AG04449 (cell line): Measurements from ENCODE around the gene COX5B.

Experiments used
- CTCF ChIA-PET: fragments of 350-600 bp; formaldehyde crosslinking; extraction: SDS; loops from one replicate; lab custom pipeline; 2021; ENCODE audit warnings: antibody characterized with exemption; lab: Yijun Ruan, JAX
- POLR2A ChIA-PET: fragments of 400-600, 350-600 bp; formaldehyde crosslinking; extraction: SDS; loops from one replicate; lab custom pipeline; 2020; ENCODE audit warnings: antibody characterized with exemption, inconsistent platforms; lab: Yijun Ruan, JAX
- DNase-seq: peaks from one replicate; pipeline ENCODE4 v3.0.0-alpha.2; 2010; ENCODE audit warnings: low read depth, low spot score
- H3K4me3 ChIP-seq: 2 replicates; pipeline ENCODE4 v1.5.1; 2011; ENCODE audit warnings: low read depth, mild to moderate bottlenecking, control low read depth, low read length
- CTCF ChIP-seq: IDR thresholded peaks from one replicate; pipeline ENCODE4 v1.5.1; 2011; ENCODE audit warnings: mild to moderate bottlenecking, moderate library complexity, low read length, control low read depth, inconsistent platforms; ENCODE audit not compliant: insufficient read depth; ENCODE audit errors: missing control alignments

The COX5B gene

GRCh38 chr2:97653473-97653872, 7.6 kb downstream of the COX5B start:
- DNase-seq, result no peak
- ChIA-PET CTCF (interaction anchor here (2.4 kb wide), 1 partner anchor 9 kb away, joined by 7 read pairs; no protein-coding TSS in a partner anchor), POLR2A (interaction anchor here (0.9 kb wide), 1 partner anchor 9 kb away, joined by 4 read pairs; no protein-coding TSS in a partner anchor)
- no peak overlapping the region for H3K4me3 ChIP-seq
- TF ChIP-seq CTCF, result no peak

GRCh38 chr2:97653874-97654273, 8.0 kb downstream of the COX5B start:
- CTCF ChIA-PET, result interaction anchor here (2.4 kb wide), 1 partner anchor 8 kb away, joined by 7 read pairs; no protein-coding TSS in a partner anchor
- no peak for DNase-seq
- no peak overlapping the region for H3K4me3 ChIP-seq
- POLR2A ChIA-PET, result interaction anchor here (0.9 kb wide), 1 partner anchor 8 kb away, joined by 4 read pairs; no protein-coding TSS in a partner anchor
- TF ChIP-seq CTCF, result no peak

- no peak overlapping the region for H3K4me3 ChIP-seq
- TF ChIP-seq CTCF, result no peak
- ChIA-PET POLR2A (no interaction called here), CTCF (interaction anchor here (2.4 kb wide), 1 partner anchor 8 kb away, joined by 7 read pairs; no protein-coding TSS in a partner anchor)
- no peak for DNase-seq
Observed at GRCh38 chr2:97654309-97654708, 8.4 kb downstream of the COX5B start.

GRCh38 chr2:97654791-97655190, 8.9 kb downstream of the COX5B start:
- no peak for TF ChIP-seq CTCF

GRCh38 chr2:97656129-97656755, 10.4 kb downstream of the COX5B start:
- TF ChIP-seq CTCF, result no peak
- H3K4me3 ChIP-seq, result no peak overlapping the region
- ChIA-PET CTCF (interaction anchor here (0.9 kb wide), 1 partner anchor 9 kb away, joined by 3 read pairs; no protein-coding TSS in a partner anchor), POLR2A (interaction anchor here (0.9 kb wide), 1 partner anchor 10 kb away, joined by 4 read pairs; the partner anchor contains the start of gene COX5B)
- DNase-seq, result no peak

More at GRCh38 chr2:97654791-97655190, 8.9 kb downstream of the COX5B start:
- H3K4me3 ChIP-seq, result no peak overlapping the region
- DNase-seq, result no peak
- CTCF ChIA-PET, result interaction anchor here (2.4 kb wide), 1 partner anchor 7 kb away, joined by 7 read pairs; no protein-coding TSS in a partner anchor
- POLR2A ChIA-PET, result no interaction called here

- no peak for TF ChIP-seq CTCF
- H3K4me3 ChIP-seq, result no peak overlapping the region
- CTCF ChIA-PET, result interaction anchor here (1.3 kb wide), 1 partner anchor 67 kb away, joined by 3 read pairs; no protein-coding TSS in a partner anchor
- POLR2A ChIA-PET, result interaction anchor here (0.9 kb wide), 1 partner anchor 11 kb away, joined by 4 read pairs; the partner anchor contains the start of gene COX5B
- DNase-seq, result no peak
Observed at GRCh38 chr2:97656905-97657587, 11.2 kb downstream of the COX5B start.
